Measurements from ENCODE around the gene TAF15.

- TF ChIP-seq, protein P1, sequence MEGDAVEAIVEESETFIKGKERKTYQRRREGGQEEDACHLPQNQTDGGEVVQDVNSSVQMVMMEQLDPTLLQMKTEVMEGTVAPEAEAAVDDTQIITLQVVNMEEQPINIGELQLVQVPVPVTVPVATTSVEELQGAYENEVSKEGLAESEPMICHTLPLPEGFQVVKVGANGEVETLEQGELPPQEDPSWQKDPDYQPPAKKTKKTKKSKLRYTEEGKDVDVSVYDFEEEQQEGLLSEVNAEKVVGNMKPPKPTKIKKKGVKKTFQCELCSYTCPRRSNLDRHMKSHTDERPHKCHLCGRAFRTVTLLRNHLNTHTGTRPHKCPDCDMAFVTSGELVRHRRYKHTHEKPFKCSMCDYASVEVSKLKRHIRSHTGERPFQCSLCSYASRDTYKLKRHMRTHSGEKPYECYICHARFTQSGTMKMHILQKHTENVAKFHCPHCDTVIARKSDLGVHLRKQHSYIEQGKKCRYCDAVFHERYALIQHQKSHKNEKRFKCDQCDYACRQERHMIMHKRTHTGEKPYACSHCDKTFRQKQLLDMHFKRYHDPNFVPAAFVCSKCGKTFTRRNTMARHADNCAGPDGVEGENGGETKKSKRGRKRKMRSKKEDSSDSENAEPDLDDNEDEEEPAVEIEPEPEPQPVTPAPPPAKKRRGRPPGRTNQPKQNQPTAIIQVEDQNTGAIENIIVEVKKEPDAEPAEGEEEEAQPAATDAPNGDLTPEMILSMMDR (IDR thresholded peaks at IDR 0.05; ENCODE audit: low read depth, low read length), result no peak
- TF ChIP-seq EZH2phosphoT487 (IDR thresholded peaks at IDR 0.05; ENCODE audit: low read depth), result no peak
Observed at GRCh38 chr17:35894206-35894605, 84.9 kb downstream of the TAF15 start.

Data from OCI-LY3 (cell line).